GM21529 (cell line): ENCODE data around the gene CCDC127.
A peak's percentile ranks its signal among the peaks of the same experiment; 100 is the strongest.
"Not testable (repeated sequence)": the region's sequence is repeated elsewhere in the genome, so short reads cannot be mapped to it uniquely, and the experiment has no call there.

Experiments
- ATAC-seq: cut with Tn5 transposase; IDR thresholded peaks from one replicate; pipeline ENCODE4 v1.9.1; 2021; ENCODE audit not compliant: unreplicated experiment

CCDC127 gene

DNA sequence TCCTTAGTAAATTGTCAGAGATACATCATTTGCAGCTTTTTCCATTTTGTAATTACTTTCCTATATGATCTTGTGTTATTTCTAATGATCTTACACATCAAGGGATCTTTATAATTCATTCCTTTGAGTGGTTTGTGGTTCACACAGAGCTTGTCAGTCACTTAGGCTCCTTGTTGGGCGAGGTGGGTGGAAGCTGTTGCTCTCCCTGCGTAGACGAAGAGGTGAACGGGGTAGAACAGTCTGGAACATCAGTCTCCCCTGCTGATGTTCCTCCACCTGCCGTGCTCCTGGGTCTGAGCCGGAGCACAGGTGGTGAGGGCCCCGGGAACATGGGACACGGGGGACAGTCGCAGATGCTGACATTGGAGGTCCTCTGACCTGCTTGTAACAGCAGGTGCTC lies 17.6 kb upstream of the CCDC127 start:
- not testable (repeated sequence) for ATAC-seq

DNA sequence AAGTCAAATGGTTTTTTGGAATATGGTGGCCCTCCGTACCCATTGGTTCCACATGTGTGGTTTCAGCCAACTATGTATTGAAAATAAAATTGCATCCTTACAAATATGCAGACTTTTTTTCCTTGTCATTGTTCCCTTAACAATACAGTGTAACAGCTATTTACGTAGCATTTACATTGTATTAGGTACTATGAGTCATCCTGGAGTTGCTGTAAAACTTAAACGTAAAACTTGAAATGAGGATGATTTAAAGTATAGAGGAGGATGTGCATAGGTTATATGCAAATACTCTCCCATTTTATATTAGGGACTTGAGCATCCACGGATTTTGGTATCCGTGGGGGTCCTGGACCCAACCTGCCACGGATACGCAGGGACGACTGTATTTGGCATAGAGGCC lies 16.5 kb upstream of the CCDC127 start:
- ATAC-seq: no peak

DNA sequence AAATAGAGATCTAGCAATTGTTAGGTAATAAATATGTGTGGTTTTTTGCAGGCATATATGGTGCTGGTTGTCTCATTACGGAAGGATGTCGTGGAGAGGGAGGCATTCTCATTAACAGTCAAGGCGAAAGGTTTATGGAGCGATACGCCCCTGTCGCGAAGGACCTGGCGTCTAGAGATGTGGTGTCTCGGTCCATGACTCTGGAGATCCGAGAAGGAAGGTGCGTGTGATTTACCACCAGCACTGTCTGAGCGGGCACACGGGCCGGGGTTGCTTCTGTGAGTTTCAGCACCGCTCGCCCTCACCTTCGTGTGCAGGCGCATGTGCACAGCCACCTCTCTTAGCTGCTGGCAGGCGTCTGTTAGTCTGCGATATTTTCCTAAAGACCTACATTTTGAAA lies 15.5 kb upstream of the CCDC127 start:
- ATAC-seq: not testable (repeated sequence)

DNA sequence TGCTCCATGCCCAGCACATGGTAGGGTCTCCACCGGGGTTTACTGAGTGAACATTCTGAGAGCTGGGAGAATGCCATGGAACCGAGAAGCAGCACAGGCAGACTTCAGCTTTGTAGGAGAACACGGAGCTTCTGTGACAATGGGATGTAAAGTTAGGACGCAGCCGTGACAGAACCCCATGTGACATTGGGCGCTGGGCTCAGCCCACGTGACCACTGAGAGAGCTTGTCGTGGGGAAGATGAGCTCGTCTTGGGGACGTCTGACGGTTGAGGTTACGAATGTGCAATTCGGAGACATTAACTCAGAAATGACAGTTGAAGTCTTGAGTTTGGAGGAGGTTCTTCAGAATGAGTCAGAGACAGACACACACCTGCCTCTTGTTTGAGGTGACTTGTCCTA lies 13.7 kb upstream of the CCDC127 start:
- no peak for ATAC-seq

- no peak for ATAC-seq
Measured at GRCh38 chr5:230711-231110, 12.8 kb upstream of the CCDC127 start.

DNA sequence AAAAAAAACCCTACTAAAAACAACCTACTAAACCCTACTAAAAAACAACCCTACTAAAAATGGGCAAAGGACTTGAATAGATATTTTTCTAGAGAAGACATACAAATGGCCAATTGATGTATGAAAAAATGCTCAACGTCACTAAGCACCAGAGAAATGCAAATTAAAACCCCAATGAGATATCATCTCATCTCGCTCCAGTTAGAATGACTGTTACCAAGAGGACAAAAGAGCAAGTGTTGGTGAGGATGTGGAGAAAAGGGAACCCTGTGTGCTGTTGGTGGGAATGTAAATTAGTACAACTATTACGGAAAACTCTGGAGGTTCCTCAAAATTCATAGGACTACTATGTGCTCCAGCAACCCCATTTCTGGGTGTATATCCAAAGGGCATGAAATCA lies 10.9 kb upstream of the CCDC127 start:
- ATAC-seq: no peak

DNA sequence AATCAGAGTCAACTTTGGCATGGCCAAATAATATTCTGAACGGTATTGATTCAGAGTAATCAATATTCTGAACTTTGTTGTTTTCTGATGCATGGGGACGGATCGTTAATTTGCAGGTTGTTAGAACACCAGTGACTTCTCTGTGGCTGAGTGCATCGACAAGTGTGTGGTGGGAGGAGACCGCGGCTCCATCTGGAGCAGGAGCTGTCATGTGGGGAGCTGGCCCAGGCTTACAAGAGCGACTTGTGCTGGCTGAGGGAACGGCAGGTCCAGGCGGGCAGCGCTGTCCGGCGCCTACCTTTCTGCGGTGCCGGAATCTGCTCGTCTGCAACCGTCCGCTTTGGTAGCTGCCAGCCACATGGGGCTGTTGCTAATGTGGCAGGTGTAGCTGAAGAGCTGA lies 9.4 kb upstream of the CCDC127 start:
- ATAC-seq: not testable (repeated sequence)

DNA sequence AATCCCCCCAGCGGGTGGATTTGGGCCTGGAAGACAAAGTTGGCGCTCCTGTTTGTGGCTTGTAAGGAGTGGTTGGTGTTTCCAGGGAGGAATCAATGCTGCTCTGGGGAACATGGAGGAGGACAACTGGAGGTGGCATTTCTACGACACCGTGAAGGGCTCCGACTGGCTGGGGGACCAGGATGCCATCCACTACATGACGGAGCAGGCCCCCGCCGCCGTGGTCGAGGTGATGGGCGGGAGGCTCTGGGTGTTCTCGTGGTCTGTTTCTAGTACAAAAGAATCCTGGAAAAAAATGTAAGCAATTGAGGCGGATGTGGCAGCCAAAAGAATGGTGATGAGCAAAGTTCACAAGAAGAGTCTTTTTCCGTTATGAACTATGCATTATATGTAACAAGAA lies 7.4 kb upstream of the CCDC127 start:
- no peak for ATAC-seq

- no peak for ATAC-seq
Measured at GRCh38 chr5:223791-224190, 5.8 kb upstream of the CCDC127 start.

- ATAC-seq: not testable (repeated sequence)
Measured at GRCh38 chr5:222951-223715, 5.2 kb upstream of the CCDC127 start.

- ATAC-seq: no peak
Measured at GRCh38 chr5:219991-220390, 2.0 kb upstream of the CCDC127 start.

DNA sequence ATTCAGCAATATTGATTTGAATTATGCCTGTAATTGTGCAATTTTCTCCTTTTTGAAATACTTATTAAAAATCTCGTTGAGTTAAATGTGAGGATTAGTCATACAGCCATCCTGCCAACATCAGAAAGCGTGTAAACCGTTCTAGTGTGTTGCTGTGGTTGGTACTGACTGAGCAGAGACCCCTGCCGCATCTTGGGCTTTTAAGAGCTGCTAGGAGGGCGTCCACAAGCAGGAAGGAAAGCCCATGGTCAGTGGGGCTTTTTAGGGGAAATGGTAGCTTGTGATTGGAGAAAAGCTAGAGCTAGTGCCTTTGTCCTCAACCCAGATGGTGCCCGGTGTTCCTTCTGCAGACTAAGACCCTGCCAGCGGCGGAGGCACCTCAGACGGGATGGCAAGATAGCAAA lies 1.5 kb upstream of the CCDC127 start:
- no peak for ATAC-seq

- ATAC-seq: peak; percentile 29
Measured at GRCh38 chr5:218457-219291, 721 bp upstream of the CCDC127 start.

- not testable (repeated sequence) for ATAC-seq
Measured at GRCh38 chr5:216076-216475, 1.9 kb downstream of the CCDC127 start.

DNA sequence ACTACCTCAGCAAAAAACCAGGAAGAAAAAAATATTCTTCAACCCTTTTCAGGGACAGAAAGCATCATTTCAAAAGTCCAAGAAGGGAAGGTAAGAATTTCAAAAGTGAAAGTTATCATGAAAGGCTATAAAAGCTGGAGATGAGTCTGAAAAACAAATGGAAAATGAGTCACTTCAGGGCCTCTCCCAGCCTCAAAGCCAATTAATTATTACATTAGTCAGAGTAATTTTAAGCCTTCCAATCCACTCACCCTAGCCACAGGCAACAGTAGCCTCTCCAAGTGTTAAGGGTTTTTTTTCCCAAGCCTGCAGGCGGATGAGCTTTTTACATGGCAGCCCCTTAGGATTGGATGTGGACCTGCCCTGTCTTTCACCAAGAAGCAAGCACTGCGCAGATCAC lies 2.7 kb downstream of the CCDC127 start:
- not testable (repeated sequence) for ATAC-seq

DNA sequence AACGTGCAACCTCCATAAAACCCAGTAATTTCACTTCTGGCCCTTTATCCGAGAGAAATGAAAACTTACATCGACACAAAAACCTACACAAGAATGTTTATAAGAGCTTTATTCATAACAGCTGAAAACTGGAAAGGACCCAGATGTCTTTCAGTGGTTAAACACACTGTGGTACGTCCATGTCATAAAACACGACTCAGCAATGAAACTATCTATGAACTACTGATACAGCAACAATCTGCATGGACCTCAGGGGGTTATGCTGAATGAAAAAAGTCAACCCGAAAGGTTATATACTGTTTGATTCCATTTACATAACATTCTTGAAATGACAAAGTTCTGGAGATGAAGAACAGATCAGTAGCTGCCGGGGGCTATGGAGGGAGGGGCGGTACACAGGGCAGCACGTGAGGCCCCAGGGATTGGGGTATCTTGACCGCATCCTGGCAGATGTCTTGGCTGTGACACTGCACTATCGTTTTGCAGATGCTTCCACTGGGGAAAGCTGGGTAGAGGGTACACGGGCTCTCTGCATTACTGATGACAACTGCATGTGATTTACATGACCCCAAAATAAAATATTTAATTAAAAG lies 4.1 kb downstream of the CCDC127 start:
- ATAC-seq: no peak

DNA sequence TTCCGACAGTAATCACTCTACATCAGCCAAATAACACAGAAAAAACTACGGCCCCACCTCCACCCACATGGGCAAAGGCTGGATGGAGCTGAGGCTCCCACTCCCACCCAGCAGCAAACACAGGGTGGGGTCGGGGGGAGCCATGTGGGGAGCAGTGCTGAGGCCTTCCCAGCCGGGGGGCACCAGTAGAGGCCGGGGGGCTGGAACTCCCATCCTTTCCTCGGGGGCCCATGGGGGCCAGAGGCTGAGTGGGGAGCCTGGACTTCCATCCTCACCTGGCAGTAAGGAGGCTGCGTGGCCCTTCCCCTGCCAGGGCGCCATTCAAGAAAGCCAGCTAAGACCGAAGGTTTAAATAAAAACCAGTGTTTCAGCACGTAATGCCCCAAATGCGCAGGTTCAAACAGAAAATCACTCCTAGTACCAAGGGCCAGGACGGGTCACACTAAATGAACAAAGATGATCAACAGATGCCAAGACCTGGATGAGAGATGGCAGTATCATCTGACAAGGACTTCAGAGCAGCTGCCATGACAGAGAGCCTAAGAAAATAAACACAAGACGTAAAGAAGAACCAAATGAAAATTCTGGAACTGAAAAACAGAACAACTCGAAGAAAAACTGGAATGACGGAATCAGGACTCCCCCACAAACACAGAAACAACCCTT lies 9.4 kb downstream of the CCDC127 start:
- ATAC-seq: no peak

GRCh38 chr5:207599-207998 lies 10.4 kb downstream of the CCDC127 start:
- no peak for ATAC-seq

DNA sequence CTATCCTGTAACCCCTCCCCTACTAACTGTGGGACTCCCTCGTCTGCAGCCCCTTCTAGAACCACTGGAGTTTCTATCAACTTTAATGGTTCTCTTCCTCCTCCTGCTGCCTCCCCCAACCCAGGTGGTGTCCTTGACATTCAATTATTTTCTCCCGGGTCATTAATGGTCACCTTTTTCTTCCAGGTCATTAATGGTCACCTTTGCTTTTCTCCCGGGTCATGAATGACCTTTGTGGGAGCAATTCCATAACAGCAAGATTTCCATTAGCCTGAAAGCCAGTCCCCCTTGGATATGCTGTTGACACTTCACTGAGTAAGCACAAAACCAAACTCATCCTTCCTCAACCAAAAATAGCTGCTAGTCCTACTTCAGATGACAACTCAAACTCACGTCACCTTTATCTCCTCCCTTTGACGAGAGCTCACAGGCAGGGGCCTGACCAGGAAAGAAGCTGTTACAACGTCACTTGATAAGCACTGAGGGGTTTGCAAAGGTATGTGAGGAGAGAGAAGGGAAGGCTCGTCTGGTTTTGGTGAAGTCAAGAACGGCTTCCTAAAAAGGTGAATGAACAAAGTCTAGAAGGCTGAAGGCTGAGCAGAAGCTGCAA lies 10.9 kb downstream of the CCDC127 start:
- no peak for ATAC-seq

DNA sequence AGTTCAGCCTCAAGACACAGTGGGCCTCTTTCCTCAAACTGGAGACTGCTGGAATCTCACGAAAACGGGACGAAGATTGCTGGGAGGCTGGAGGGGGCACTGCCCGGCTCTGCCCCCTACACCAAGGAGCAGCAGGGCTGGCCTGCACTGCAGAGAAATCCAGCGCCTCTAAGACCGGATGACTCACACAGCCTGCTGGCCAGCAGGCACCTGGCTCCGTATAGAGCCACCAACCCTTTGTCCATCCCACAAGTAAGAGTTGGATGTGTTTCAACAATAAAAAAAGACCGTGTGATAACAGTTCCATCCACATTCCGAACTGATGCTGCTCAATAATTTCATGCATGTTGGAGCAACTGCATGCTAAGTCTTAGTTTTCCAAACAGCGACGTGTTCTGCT lies 11.5 kb downstream of the CCDC127 start:
- no peak for ATAC-seq
